Activated T-cell treated with anti-CD3 and anti-CD28 coated beads, Interleukin-2, amount 50 U/mL, for 4 hours (primary cell): Measurements from ENCODE around the gene GNPAT. TPM values are rescaled to one million over a fixed set of nuclear protein-coding genes. Genes with fewer than 3 reads are reported as not detected.
A peak's percentile ranks its signal among the peaks of the same experiment; 100 is the strongest.
"Not testable (repeated sequence)": the region's sequence is repeated elsewhere in the genome, so short reads cannot be mapped to it uniquely, and the experiment has no call there.

ENCODE experiments used
- ATAC-seq, 2 donors: fragments of 200-7000 bp; cut with Tn5 transposase; one replicate each; pipeline ENCODE4 v1.10.0; 2021
- DNase-seq: peaks from one replicate; pipeline ENCODE4 v3.0.0-alpha.2; 2020
- H3K27me3 Mint-ChIP-seq: one replicate; pipeline ENCODE4 v1.8.0; 2021; ENCODE audit warnings: low read depth, mixed read lengths
- H3K36me3 Mint-ChIP-seq: one replicate; pipeline ENCODE4 v1.8.0; 2022; ENCODE audit warnings: mixed read lengths; ENCODE audit not compliant: insufficient read depth
- H3K4me1 Mint-ChIP-seq: one replicate; pipeline ENCODE4 v1.8.0; 2021; ENCODE audit warnings: low read depth, mixed read lengths
- H3K4me3 Mint-ChIP-seq: one replicate; pipeline ENCODE4 v1.8.0; 2021; ENCODE audit warnings: mild to moderate bottlenecking, moderate library complexity, mixed read lengths
- H3K9me3 Mint-ChIP-seq: one replicate; pipeline ENCODE4 v1.8.0; 2021; ENCODE audit warnings: mixed read lengths
- total RNA-seq, 3 donors: library from RNA; stranded (reverse); gene quantifications; one replicate each; pipeline ENCODE4 v1.2.1, GENCODE V29; 2021

GNPAT gene
- total RNA-seq, 3 donors from 2014 or later = 37.1 to 39.8 (median 39.5) TPM

DNA sequence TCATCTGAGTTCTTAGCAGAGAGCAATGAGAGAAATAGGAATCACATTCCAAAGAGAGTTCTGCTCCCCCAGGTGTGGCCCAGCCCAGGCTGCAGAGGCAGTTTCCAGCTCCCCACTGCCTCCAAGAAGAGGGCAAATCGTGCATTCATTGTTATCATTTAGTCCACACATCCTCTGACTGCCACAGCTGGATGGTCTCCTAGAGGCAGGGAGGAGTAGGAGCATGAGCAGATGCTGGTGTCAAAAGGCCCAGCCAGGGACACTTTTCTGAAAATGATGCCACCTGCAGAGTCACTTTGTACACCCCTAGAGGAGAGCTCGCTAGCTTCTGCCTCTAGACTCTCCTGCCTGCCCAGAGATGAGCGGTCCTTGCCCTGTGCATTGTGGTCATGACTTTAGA lies 33.6 kb upstream of the GNPAT start:
- H3K36me3 Mint-ChIP-seq = no peaks in the 10 kb centered on the region
- DNase-seq = no peak
- H3K27me3 Mint-ChIP-seq = peaks cover 3% of the 10 kb centered on the region
- no peaks in the 10 kb centered on the region for H3K9me3 Mint-ChIP-seq
- ATAC-seq = no peak
- no peak overlapping the region for H3K4me3 Mint-ChIP-seq
- peaks cover 8% of the 10 kb centered on the region for H3K4me1 Mint-ChIP-seq

- no peak overlapping the region for H3K4me3 Mint-ChIP-seq
These were observed 32.0 kb upstream of the GNPAT start for GRCh38 chr1:231208980-231209379.

DNA sequence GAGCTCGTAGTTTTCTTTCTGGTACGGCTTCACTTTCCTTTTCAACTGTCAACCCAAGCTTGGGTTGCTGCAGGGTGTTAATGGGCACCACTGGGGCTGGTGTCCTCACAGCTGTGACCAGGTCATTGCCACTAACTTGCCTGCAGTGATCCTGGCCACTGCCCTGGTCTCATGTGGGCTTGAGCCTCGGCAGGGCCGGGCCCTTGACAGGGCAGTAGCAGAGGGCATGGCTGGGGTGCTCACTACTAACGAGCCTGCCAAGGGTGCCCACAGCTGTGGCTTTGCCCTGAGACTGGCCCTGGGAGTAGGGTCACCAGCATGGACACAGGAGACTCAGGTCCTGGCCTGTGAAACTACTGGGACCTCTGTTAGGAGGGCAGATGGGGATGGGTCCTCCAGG lies 31.5 kb upstream of the GNPAT start:
- ATAC-seq (no peak), DNase-seq (no peak)
- H3K4me1 Mint-ChIP-seq = peaks cover 5% of the 10 kb centered on the region

More at GRCh38 chr1:231208980-231209379, 32.0 kb upstream of the GNPAT start:
- Mint-ChIP-seq H3K4me1 (peaks cover 5% of the 10 kb centered on the region), H3K27me3 (peaks cover 3% of the 10 kb centered on the region), H3K9me3 (no peaks in the 10 kb centered on the region), H3K36me3 (no peaks in the 10 kb centered on the region)
- ATAC-seq (no peak), DNase-seq (no peak)

DNA sequence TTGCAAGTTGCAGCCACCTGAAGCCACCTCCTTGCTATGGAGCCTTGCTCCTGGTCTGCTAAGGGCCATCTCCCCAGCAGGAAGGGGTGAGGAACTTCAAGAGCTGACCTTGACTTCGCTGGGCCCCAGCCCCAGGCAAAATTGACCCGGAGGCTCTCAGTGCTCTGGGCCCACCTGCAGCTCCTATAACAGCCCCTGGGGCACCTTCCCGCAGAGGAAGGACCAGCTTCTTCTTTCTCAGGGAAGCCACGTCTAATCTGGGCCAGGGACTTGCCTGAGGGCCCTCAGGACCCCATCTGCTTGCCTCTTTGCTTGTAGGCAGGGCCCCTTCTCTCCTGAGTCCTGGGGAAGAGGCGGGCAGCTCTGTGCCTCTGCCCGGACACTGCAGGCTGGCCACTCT lies 30.9 kb upstream of the GNPAT start:
- Mint-ChIP-seq H3K36me3 (no peaks in the 10 kb centered on the region), H3K4me3 (no peak overlapping the region), H3K4me1 (peaks cover 8% of the 10 kb centered on the region), H3K9me3 (no peaks in the 10 kb centered on the region), H3K27me3 (no peaks in the 10 kb centered on the region)
- DNase-seq (no peak), ATAC-seq (no peak)

More for the DNA sequence above, 31.5 kb upstream of the GNPAT start:
- no peak overlapping the region for H3K4me3 Mint-ChIP-seq
- H3K27me3 Mint-ChIP-seq = peaks cover 1% of the 10 kb centered on the region
- no peaks in the 10 kb centered on the region for H3K36me3 Mint-ChIP-seq
- H3K9me3 Mint-ChIP-seq = no peaks in the 10 kb centered on the region

DNA sequence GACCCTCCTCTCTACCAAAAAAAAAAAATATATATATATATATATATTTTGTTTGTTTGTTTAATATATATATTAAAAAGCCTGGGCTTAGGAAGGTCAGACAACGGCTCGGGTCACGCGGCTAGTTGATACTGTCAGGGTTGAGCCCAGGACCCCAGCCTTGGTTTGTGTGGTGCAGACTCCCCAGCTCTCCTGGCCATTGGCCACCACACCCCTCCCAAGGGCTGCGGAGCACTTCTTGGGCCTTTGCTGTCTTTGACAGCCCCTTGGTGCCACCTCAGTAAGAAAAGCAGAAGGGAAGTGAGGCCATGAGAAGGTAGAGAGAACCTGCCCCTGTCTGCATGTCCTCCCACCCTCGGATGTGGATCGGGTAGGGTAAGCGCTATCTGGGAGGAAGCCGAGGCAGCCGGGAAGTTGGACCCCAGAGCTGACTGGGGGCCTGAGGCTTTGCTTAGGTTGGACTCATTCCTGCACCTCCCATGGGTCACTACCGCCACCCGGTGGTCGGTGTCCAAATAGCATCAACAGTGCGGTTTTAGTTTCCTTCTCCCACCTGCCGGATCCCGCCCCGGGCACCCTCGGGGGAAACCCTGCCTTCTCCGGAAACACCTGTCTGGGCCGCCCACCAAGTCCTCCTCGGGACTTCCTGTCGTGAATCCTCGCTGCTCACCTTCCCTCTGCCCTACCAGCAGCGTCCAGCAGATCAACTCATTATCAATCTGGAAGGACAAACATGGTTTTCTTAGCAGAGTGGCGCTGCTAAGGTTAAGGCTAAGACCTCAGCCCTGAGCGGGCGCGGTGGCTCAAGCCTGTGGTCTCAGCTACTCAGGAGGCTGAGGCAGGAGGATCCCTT lies 29.8 kb upstream of the GNPAT start:
- Mint-ChIP-seq H3K36me3 (no peaks in the 10 kb centered on the region), H3K4me1 (peaks cover 12% of the 10 kb centered on the region), H3K4me3 (peak overlapping the region; percentile 79), H3K27me3 (no peaks in the 10 kb centered on the region), H3K9me3 (no peaks in the 10 kb centered on the region)
- DNase-seq (peak; percentile 90), ATAC-seq (peak; percentile 91 to 94)

DNA sequence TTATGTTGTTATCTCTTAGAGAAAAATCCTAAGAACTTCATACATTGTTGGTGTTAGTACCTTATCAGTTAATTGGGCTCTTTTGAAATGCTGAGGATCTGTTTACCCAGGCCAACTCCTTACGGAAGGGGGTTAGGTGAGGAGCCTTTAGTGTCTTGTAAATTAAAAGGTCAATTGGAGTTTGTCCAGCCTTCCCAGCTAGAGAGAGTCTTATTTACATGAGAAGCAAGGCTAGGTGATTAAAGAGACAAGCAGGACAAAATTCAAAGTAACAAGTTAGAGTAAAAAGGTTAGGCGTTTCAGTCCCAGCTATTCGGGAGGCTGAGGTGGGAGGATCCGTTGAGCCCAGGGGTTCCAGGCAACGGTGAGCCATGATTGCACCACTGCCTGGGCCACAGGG lies 28.7 kb upstream of the GNPAT start:
- not testable (repeated sequence) for H3K9me3 Mint-ChIP-seq, H3K36me3 Mint-ChIP-seq, H3K4me3 Mint-ChIP-seq, DNase-seq, ATAC-seq, H3K27me3 Mint-ChIP-seq
- peaks cover 12% of the 10 kb centered on the region for H3K4me1 Mint-ChIP-seq

- DNase-seq (no peak), ATAC-seq (no peak)
- Mint-ChIP-seq H3K9me3 (no peaks in the 10 kb centered on the region), H3K4me1 (peaks cover 12% of the 10 kb centered on the region), H3K4me3 (no peak overlapping the region), H3K27me3 (peaks cover 5% of the 10 kb centered on the region), H3K36me3 (no peaks in the 10 kb centered on the region)
These were observed 27.0 kb upstream of the GNPAT start for GRCh38 chr1:231213831-231214573.

- ATAC-seq (peak in 1 of 2 donors; percentile 18), DNase-seq (no peak)
- no peak overlapping the region for H3K4me3 Mint-ChIP-seq
These were observed 25.9 kb upstream of the GNPAT start for GRCh38 chr1:231214918-231215680.

GRCh38 chr1:231215681-231216385 lies 25.2 kb upstream of the GNPAT start:
- H3K4me1 Mint-ChIP-seq = peaks cover 12% of the 10 kb centered on the region
- no peaks in the 10 kb centered on the region for H3K9me3 Mint-ChIP-seq
- ATAC-seq = no peak
- H3K27me3 Mint-ChIP-seq = peaks cover 5% of the 10 kb centered on the region
- no peak for DNase-seq
- no peaks in the 10 kb centered on the region for H3K36me3 Mint-ChIP-seq
- H3K4me3 Mint-ChIP-seq = no peak overlapping the region

More at GRCh38 chr1:231214918-231215680, 25.9 kb upstream of the GNPAT start:
- H3K36me3 Mint-ChIP-seq = no peaks in the 10 kb centered on the region
- peaks cover 12% of the 10 kb centered on the region for H3K4me1 Mint-ChIP-seq
- peaks cover 5% of the 10 kb centered on the region for H3K27me3 Mint-ChIP-seq
- no peaks in the 10 kb centered on the region for H3K9me3 Mint-ChIP-seq

DNA sequence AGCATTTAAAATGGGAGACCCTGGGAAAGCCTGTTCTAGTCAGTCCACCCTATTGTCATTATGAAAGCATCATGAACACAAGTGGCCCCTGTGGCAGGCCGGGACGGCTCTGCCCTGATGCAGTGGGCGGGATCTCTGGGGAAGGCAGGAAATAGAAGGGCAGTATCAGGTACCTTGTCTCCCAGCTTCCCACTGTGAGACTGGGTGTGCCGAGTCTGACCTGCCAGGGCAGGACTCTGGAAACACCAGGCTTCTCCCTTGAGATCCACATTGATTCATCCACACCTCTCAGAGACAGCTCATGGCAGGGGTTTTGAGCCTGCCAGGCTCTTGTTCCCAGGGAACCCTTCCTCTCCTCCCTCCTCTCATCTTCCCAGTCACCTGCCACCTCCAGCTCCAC lies 24.5 kb upstream of the GNPAT start:
- H3K4me1 Mint-ChIP-seq = peaks cover 11% of the 10 kb centered on the region
- DNase-seq = no peak
- H3K36me3 Mint-ChIP-seq = no peaks in the 10 kb centered on the region
- no peak for ATAC-seq
- no peaks in the 10 kb centered on the region for H3K9me3 Mint-ChIP-seq
- H3K4me3 Mint-ChIP-seq = no peak overlapping the region
- peaks cover 5% of the 10 kb centered on the region for H3K27me3 Mint-ChIP-seq

- H3K4me3 Mint-ChIP-seq = no peak overlapping the region
- peaks cover 6% of the 10 kb centered on the region for H3K4me1 Mint-ChIP-seq
- no peaks in the 10 kb centered on the region for H3K36me3 Mint-ChIP-seq
- ATAC-seq (no peak), DNase-seq (no peak)
- H3K9me3 Mint-ChIP-seq = no peaks in the 10 kb centered on the region
- peaks cover 5% of the 10 kb centered on the region for H3K27me3 Mint-ChIP-seq
These were observed 24.0 kb upstream of the GNPAT start for GRCh38 chr1:231217056-231217455.

- ATAC-seq (no peak), DNase-seq (no peak)
- H3K4me1 Mint-ChIP-seq = peaks cover 6% of the 10 kb centered on the region
- H3K9me3 Mint-ChIP-seq = no peaks in the 10 kb centered on the region
- peaks cover 5% of the 10 kb centered on the region for H3K27me3 Mint-ChIP-seq
- no peak overlapping the region for H3K4me3 Mint-ChIP-seq
- peaks cover 5% of the 10 kb centered on the region for H3K36me3 Mint-ChIP-seq
These were observed 22.9 kb upstream of the GNPAT start for GRCh38 chr1:231218078-231218477.

GRCh38 chr1:231219422-231220401 lies 21.3 kb upstream of the GNPAT start:
- no peak for DNase-seq
- H3K4me1 Mint-ChIP-seq = peaks cover 6% of the 10 kb centered on the region
- ATAC-seq = no peak
- H3K9me3 Mint-ChIP-seq = no peaks in the 10 kb centered on the region
- no peak overlapping the region for H3K4me3 Mint-ChIP-seq
- H3K36me3 Mint-ChIP-seq = peaks cover 12% of the 10 kb centered on the region
- H3K27me3 Mint-ChIP-seq = peaks cover 5% of the 10 kb centered on the region
